ENCODE results near the gene KRTAP10-1. TPM values are rescaled to one million over a fixed set of nuclear protein-coding genes. Genes with fewer than 3 reads are reported as not detected.
"Not testable (repeated sequence)": the region's sequence is repeated elsewhere in the genome, so short reads cannot be mapped to it uniquely, and the experiment has no call there.

KRTAP10-1 gene
- total RNA-seq, 4 donors from 2014 or later, result not detected

- H3K27ac ChIP-seq, result no peak within 1 kb of the TSS
- H3K4me3 ChIP-seq, result no peak within 1 kb of the TSS
- intact Hi-C loops (cut with DNase I; ENCODE audit: low total_unique reads) (no loop called here), in situ Hi-C loops (cut with MboI; ENCODE audit: low sequenced_read_pairs in 4 of 4) (no loop called here)
- no peak for TF ChIP-seq POLR2A (IDR thresholded peaks at IDR 0.05)
- TF ChIP-seq CTCF (IDR thresholded peaks at IDR 0.05 in 4 of 5, conservative IDR thresholded peaks at IDR 0.05 in 1 of 5), result no peak
- H3K36me3 ChIP-seq, result no peaks in the 10 kb centered on the region
- no peaks in the 10 kb centered on the region for H3K9me3 ChIP-seq
- ATAC-seq, result no peak
- H3K4me1 ChIP-seq, result no peaks in the 10 kb centered on the region
- H3K27me3 ChIP-seq, result peaks cover 27 to 37% (median 29%) of the 10 kb centered on the region in 3 donors
- no peak for DNase-seq
Observed at GRCh38 chr21:44558695-44559094, 18.7 kb upstream of the KRTAP10-1 start, which contains the start of gene KRTAP10-3. Gene KRTAP10-3, minus strand, starts transcription at chr21:44558795. Its CDS starts 80 bp downstream, at chr21:44558715.

- intact Hi-C loops (cut with DNase I; ENCODE audit: low total_unique reads); H3K4me1 ChIP-seq; ATAC-seq; H3K36me3 ChIP-seq; H3K4me3 ChIP-seq; DNase-seq; H3K9me3 ChIP-seq; H3K27ac ChIP-seq; in situ Hi-C loops (cut with MboI; ENCODE audit: low sequenced_read_pairs in 4 of 4): not testable (repeated sequence)
- peaks cover 30 to 39% (median 32%) of the 10 kb centered on the region in 3 donors for H3K27me3 ChIP-seq
Observed at GRCh38 chr21:44558329-44558675, 18.3 kb upstream of the KRTAP10-1 start.

GRCh38 chr21:44557491-44558328, 17.7 kb upstream of the KRTAP10-1 start:
- intact Hi-C loops (cut with DNase I; ENCODE audit: low total_unique reads) (no loop called here), in situ Hi-C loops (cut with MboI; ENCODE audit: low sequenced_read_pairs in 4 of 4) (no loop called here)
- peaks cover 31 to 42% (median 38%) of the 10 kb centered on the region in 3 donors for H3K27me3 ChIP-seq
- H3K36me3 ChIP-seq, result no peaks in the 10 kb centered on the region
- no peaks in the 10 kb centered on the region for H3K9me3 ChIP-seq
- ATAC-seq (no peak), DNase-seq (no peak)
- H3K4me1 ChIP-seq, result no peaks in the 10 kb centered on the region
- H3K4me3 ChIP-seq, result no peak overlapping the region
- no peak overlapping the region for H3K27ac ChIP-seq
- no peak for TF ChIP-seq CTCF (IDR thresholded peaks at IDR 0.05 in 4 of 5, conservative IDR thresholded peaks at IDR 0.05 in 1 of 5)
- no peak for TF ChIP-seq POLR2A (IDR thresholded peaks at IDR 0.05)

- Histone ChIP-seq H3K4me1 (no peaks in the 10 kb centered on the region), H3K27me3 (peaks cover 40 to 48% (median 45%) of the 10 kb centered on the region in 3 donors), H3K27ac (no peak overlapping the region), H3K4me3 (no peak overlapping the region), H3K9me3 (no peaks in the 10 kb centered on the region), H3K36me3 (no peaks in the 10 kb centered on the region)
- intact Hi-C loops (cut with DNase I; ENCODE audit: low total_unique reads), result no loop called here
- ATAC-seq (no peak), DNase-seq (no peak)
- TF ChIP-seq CTCF (IDR thresholded peaks at IDR 0.05 in 4 of 5, conservative IDR thresholded peaks at IDR 0.05 in 1 of 5) (no peak), POLR2A (IDR thresholded peaks at IDR 0.05) (no peak)
- in situ Hi-C loops (cut with MboI; ENCODE audit: low sequenced_read_pairs in 4 of 4), result no loop called here
Observed at GRCh38 chr21:44556879-44557278, 16.9 kb upstream of the KRTAP10-1 start.

GRCh38 chr21:44555200-44555875, 15.3 kb upstream of the KRTAP10-1 start:
- in situ Hi-C loops (cut with MboI; ENCODE audit: low sequenced_read_pairs in 4 of 4) (no loop called here), intact Hi-C loops (cut with DNase I; ENCODE audit: low total_unique reads) (no loop called here)
- Histone ChIP-seq H3K4me3 (no peak overlapping the region), H3K4me1 (no peaks in the 10 kb centered on the region), H3K36me3 (no peaks in the 10 kb centered on the region), H3K9me3 (no peaks in the 10 kb centered on the region), H3K27me3 (peaks cover 49 to 57% (median 51%) of the 10 kb centered on the region in 3 donors), H3K27ac (no peak overlapping the region)
- no peak for TF ChIP-seq CTCF (IDR thresholded peaks at IDR 0.05 in 4 of 5, conservative IDR thresholded peaks at IDR 0.05 in 1 of 5)
- no peak for TF ChIP-seq POLR2A (IDR thresholded peaks at IDR 0.05)
- ATAC-seq, result no peak
- DNase-seq, result no peak
